Putamen (tissue), 1 donor: ENCODE measurements around the gene ARFGAP3.
A peak's percentile ranks its signal among the peaks of the same experiment; 100 is the strongest.
"Not testable (repeated sequence)": the region's sequence is repeated elsewhere in the genome, so short reads cannot be mapped to it uniquely, and the experiment has no call there.

ENCODE experiments used
- DNase-seq: peaks from one replicate; pipeline ENCODE4 v3.0.0-alpha.2; 2016; ENCODE audit warnings: low spot score

Gene ARFGAP3

DNA sequence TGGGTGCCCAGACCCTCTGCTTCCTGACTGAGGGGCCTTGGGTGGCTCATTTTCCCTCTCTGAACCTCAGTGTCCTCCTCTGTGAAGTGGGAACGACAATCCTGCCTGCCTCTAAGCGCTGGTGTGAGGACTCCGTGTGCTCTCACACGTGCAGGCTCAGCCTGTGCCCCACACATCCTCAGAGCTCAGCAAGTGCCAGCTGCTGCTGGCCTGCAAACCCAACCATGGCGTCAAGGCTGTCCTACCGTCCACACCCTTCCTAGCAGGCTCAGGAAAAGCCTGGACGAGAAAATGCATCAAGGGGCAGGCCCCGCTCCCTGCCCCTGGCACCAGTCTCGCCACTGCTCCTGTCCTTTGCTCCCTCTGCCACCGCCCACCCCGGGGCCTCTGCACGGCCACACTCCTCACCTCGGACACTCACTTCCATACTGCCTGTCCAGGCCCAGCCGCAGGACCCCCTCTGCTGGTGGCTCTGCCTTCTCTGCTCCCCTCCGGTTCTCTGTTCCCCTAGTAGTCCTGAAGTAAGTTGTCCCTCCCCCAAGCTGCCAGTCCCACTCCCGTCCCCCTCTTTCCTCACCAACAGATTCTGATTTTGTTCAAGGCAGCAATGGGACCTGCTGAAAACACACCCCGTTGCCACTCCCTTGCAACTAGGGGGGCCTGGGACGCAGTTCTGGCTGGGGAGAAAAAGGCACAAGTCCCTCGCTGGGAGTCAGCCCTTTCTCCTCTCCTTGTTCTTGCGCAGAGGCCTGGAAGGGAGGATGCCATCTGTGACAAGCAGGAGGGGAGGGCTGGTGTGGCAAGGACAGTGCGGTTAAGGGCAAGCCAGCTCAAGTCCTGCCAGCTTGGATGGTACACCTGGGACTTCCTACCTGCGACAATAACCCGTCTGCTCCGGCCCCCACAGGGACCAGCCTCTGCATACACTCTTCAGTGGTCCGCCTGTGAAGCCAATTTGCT, 62.2 kb downstream of the ARFGAP3 start:
- DNase-seq: no peak

DNA sequence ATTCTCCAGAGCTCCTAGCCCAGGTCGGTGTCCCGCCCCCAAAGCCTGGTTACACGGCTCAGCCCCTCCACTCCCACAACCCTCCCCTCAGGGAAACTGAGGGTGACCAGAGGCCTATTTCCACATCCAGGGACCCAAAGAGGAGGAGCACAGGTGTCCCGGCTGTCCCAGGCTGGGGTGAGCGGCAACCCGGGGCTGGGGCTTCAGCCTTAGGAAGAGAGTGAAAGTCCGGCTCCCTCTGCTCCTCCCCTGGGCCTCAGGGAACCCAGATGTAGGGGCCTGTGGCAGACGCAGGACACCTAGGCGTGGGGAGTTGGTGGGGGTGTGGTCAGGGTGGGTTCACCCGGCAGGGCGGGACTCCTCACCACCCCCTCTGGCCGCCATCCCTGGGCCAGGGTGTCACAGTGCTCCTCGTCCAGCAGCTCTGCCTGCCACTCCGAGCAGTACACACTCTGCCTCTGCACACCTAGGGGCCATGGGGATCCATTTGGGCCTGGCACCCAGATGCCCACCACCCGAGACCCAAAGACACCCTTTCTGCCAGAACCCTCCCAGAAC, 63.1 kb downstream of the ARFGAP3 start:
- no peak for DNase-seq

DNA sequence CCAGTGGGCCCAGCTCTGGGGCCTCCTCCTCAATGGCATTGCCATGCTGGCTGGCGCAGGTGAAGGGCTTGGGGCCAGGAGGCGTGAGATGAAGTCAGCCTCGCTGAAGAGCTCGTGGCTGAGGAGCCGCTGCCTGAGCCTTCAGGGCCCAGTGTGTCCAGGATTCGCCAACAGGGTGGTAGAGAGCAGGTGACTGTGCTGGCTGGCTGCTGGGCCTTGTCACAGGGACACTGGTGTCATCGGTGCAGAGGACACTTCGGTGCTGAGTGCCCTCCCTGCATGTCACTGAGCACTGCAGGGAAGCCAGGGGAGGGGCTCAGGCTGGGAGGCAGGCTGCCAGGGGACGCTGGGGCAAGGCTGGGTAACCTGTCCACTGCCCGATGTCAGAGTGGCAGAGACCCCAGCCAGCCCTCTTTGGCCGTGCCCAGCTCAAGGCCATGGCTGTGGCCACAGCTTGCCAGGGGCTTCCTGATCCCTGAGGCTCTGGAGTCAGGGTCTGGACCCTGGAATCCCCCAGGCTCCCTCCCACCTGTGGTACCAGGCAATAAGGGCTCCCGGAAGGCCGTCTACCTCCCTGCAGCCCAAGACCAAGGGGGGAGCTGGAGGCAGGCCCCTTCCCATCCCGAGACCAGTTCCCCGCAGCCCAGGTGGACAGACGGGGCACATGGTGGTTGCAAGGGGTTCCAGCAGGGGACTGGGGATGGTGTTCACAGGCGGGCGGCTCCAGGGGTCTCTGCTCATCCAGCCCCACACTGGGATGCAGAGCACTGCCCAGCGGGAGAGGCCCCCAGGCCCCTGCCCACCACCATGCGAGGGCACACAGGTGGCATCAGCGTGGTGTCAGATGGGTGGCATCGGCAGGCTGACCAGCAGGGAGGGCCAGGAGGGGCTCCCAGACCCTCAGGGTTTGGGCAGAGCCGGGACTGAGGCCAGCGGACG, 63.9 kb downstream of the ARFGAP3 start:
- DNase-seq: no peak

DNA sequence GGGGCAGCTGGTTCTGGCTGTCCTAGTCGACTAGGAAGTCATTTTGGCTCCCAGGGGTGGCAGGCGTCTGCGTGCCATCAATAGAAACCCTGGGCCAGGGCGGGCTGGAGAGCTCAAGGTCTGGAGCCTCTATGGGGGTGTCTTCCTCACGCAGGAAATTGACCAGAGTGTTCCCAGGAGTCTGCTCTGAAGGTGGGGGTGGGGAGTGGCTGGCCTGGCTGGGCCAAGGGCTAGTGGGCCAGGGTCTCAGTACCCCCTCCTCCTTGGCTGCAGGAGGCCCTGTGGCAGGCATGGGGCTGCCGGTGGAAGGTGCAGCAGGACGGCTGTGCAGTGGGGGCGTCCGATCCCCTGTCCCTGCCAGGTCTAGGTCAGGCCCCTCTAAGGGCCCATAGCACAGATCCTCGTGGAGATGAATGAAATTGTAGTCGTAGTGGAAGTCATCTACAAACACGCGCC, 64.6 kb downstream of the ARFGAP3 start:
- DNase-seq: no peak

DNA sequence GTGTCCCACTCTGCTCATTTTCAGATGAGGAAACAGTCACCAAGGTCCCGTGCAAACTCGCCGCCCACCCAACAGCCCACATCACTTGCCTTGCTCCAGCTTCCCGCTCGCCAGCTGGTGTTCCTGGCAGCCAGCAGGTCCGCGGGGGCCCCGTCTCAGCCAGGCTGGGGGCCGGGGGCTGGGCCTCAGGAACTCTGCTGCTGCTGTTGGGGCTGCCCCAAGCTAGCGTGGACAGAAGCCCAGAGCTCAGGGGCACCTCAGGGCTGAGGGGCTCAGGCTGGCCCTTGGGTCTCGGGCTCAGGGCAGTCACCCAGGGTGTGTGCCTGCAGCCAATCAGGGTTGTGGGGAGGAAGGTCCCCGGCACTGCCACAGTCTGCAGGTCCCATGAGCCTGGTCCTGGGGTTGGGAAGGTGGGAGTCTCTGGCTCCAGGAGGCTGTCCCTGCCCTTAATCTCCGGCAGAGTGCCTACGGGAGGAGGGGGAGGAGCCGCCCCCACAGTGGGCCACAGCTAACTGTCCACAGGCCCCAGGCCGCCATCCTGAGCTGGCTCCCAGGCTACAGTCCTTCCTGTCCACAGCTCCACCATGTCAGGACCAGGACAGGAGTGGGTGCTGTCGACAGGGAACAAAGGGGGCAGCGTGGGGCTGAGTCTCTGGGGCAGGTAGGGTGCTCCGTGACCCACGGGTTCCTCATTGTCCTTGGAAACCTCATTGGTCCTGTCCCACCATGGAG, 65.2 kb downstream of the ARFGAP3 start:
- DNase-seq: no peak

DNA sequence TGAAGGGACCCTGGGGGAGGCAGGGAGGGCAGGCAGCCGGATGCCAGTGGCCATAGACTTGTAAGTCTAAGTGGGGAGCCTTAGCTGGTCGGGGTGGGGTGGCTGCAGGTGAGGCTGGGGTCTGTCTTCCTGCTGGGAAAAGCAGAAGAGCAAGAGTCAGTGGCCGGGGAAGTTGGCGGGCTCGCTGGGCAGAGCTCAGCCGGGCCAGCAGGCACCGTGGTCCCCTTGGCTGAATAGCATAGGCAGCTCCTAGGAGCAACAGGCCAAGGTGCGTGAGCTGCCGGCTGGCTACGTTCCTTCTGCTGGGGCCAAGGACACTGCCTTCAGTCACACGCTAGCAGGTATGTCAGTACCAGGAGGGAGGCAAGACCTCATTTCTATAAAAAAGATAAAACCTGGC, 68.6 kb downstream of the ARFGAP3 start:
- no peak for DNase-seq

DNA sequence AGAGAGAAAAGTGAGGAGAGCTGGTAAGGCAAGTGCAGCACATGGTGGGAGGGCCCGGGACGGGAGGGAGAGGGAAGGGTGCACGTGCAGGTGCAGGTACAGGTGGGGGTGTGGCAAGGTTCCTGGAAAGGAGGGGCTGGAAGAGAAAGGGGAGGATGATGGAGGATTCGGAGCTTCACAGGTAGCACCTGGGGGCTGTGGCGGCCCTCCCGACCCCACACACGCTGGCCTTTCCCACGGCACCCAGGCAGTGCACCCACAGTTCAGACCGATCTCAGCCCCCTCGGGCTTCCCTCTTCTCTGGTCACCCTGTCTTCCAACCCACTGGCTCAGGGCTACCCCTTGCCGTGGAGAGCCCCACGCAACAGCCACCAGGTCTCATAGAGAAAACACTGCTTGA, 69.1 kb downstream of the ARFGAP3 start:
- no peak for DNase-seq

DNA sequence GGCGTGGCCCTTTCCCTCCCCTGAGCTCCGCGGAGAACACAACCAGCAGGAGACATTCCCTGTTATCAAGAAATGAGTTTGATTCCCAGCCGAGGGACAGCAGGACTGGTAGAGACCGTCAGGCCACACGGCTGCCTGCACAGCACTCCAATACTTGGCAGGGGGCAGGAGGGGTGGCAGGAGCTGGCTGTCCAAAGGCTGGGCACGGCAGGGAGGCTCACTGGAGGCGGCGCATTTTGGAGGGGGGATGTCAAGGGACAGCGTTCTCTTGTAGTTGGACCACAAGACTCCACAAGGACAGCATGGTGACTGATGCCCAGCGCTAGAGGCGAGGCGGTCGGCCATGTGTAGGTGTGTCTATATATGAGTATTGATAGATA, 69.7 kb downstream of the ARFGAP3 start:
- DNase-seq: no peak

DNA sequence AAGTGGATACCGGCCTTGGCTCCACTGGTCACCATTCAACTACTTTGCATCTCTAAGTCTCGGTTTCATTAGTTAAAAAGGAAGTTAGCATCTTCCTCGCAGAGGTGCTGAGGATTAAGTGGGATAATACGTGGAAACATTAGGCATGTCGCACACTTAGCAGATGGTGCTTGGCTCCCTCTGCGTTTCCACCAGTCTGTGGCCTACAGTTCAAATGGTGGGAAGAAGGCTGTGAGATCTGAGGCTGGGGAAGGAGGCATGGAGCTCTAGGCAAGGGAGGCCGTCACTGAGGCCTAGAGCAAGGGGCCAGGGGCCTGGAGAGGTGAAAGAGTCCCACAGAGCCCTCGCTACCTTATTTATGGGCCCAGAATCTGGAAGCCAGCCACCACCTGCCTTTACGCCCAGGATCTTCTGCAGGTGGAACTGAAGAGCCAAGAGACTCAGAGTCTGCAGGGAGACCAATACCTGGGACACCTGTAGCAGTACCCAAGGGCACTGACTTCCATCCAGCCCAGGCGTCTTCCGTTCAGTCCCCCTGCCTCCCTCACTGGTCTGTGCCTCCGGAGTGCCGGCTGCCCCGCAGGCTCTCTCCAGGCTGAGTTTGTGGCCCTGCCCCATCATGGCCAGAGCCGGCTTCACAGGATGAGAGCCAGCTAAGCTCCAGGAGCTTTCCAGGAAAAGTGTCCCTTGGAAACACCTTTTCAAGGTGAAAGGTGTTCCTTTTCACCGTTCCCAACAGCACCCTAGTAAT, 70.3 kb downstream of the ARFGAP3 start:
- no peak for DNase-seq

DNA sequence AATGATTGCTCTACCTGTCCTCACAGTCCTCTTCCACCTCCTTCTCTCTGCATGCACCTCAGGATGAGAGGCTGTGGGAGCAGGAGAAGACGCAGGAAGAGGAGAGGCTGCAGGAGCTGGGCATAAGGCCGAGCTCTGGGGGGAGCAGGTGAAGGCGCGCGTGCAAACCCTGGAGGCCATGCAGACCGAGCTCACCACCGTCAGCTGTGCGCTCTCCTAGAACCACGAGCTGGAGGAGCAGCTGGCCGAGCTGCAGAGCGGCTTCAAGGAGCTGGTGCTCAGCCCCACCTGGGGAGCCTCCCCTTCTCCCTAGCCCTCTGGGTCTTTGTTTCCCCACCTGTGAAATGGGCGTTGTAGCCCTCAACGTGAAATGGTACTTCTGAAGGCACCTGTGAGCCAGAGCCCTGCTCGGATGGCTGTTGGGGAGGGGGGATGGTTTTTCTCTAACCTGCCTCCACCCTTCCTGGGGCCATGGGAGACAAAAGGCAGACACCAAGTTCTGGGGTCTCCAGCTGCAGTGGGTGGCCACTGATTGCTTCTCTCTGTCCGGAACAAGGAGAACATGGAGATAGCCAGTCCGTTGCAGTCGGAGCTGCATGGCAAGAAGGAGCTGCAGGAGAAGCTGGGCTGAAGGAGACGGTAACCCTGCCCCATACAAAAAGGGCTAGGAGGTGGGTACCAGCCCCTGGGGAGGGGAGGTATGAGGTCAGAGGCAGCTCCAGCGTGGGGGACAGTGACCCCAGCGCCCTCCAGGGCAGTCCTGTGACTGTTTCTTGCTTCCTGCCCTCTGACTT, 71.2 kb downstream of the ARFGAP3 start:
- DNase-seq: no peak

DNA sequence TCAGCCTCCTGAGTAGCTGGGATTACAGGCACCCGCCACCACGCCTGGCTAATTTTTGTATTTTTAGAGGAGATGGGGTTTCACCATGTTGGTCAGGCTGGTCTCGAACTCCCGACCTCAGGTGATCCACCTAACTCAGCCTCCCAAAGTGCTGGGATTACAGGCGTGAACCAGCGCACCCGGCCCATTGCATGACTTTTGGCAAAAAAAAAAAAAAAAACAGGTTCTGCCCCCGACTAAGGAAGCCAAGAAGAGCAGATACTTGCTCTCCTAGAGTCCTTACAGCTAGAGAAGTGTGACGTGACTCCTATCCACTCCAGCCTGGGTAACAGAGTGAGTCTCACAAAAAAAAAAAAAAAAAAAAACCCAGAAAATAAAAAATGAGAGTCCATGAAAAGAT, 74.8 kb downstream of the ARFGAP3 start:
- not testable (repeated sequence) for DNase-seq

DNA sequence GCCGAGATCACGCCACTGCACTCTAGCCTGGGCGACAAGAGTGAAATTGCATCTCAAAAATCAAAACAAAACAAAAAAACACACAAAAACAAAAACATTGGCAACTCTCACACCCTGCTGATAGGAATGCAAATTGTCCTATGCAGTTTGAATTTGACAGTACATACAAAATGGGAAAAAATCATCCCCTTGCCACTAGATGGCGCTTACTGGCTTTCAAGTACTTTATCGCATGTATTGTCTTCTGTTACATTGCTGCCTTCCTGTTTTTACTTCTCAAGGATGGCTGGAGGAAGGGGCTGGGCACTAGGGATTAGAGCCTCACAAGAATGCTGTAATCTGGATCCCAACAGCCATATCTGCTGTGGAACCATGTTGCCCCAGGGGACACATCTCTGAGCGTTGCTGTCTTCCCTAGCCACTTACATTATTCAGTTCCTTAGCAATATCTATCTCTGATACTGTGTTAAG, 77.0 kb downstream of the ARFGAP3 start:
- peak; percentile 75 for DNase-seq

DNA sequence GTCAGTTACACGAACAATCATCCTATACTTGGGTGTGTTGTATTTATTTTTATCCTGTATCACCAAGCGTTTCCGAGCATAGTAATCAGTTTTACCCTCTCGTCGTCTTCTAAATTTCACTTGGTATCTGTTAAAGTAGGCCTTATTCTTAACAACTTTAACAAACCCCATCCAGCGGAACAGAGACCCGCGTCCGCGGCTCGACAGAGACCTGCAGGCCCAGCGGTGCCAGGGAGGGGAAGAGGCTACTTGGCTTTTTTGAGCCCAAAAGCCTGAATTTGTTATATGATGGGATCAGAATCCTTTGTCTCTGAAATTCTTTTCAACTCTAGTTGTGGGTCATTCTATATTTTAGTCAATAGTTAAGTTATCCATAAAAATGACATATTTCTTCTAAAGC, 79.9 kb downstream of the ARFGAP3 start:
- no peak for DNase-seq

DNA sequence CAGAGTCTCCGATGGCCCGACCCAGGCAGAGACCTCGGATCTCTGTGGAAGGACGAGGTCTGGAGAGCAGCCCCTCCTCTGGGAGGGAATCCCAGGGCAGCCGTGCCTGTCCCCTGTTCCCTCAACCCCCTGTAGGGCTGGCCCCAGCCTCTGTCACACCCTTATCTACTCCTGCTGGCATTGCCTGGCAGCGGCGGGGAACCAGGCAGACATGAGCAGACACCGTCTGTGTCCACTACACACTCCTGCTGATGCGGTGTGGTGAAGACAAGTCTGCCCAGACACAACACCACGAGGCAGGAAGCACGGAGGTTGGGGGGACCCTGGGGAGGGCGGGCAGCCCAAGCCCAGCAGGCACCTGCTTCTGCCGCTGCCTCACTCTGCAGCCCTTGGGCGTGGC, 83.9 kb downstream of the ARFGAP3 start:
- DNase-seq: no peak

DNA sequence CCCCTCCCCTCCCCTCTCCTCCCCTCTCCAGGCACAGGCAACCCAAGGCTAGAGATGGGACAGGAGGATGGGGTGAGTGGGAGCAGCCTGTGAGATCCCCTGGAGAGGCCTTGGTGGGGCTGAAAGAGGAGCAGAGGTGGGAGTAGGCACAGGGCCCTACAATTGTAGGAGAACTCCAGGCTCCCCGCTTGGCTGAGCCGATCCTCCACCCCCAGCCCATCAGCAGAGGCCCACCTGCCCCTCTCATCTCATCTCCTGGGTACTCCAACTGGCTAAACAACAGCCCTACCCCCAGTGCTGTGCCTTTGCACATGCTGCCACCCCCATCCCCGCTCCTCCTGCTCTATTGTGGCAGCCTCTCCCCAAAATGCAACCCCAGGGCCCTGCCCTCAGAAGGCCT, 84.4 kb downstream of the ARFGAP3 start:
- DNase-seq: no peak

DNA sequence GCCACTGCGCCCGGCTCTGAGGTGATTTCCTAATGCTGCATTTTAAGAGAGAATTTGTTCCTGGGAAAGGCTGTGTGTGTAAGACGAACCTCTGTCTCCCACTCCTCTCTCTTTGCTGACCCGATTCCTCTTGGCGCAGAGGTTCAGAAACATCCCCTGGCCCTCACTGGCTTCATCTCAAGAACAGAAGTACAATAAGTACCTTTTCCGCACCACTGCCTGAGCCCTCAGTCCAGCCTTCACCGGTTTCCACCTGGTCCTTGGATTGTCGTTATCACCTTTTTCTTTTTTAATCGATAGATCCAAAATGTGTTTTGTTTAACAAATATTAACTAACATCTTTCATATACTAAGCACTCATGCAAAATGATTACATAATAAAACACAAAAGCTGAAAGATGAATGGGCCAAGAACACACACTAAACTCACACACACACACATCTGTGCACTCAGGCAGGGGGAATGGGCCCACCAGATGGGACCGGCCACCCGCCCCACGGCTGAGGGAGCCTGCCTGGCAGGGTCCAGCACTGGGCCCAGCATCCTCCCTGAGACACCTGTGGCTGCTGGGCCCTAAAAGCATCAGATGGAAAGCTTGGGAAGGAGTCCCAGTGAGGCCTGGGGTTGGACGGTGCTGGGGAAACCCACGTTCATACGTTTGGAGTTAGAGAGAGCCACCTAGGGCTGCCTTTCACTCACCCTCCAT, 86.0 kb downstream of the ARFGAP3 start:
- no peak for DNase-seq

DNA sequence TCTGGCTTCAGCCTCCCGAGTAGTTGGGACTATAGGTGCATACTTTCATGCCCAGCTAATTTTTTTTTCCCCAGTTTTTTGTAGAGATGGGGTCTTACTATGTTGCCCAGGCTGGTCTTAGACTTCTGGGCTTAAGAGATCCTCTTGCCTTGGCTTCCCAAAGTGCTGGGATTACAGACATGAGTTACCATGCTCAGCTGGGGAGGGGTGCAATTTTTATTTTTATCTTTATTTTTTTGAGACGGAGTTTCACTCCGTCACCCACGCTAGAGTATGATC, 86.7 kb downstream of the ARFGAP3 start:
- DNase-seq: no peak

DNA sequence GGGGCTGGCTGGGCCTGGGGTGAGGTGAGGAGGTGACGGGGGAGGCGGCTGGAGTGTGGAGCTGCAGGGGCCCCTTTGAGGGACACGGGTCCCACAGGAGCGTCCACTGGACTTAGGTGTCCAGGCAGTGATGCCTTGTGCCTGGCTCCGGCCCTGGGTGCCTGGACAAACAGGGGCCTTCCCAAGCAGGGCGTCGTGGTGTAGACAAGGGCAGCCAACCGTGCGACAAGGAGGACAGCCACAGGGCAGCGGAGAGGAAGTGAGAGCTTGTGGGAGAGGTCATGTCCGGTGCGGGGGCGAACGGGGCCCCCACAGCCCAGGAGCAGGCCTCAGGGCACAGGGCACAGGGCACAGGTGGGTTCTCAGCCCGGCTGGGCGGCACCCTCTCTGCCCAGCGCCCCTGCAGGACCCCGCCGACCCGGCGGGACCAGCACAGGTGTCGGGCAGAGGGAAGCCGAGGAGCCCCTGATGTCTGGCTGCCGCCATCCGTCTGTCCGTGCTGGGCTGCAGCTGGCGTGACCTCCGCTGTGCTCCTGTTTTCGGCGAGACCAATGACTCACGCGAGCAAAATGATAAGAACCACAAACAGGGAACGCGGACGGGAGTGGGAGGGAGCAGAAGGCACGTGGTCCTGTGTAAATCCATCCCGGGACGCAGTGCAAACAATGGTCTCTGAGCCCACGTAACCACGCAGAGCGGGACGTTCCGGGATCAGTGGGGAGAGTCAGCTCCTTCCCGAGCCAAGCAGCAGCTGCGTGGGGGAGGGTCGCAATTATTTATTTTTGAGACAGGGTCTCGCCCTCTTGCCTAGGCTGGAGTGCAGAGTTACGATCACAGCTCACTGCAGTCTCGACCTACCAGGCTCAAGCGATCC, 87.3 kb downstream of the ARFGAP3 start:
- no peak for DNase-seq

DNA sequence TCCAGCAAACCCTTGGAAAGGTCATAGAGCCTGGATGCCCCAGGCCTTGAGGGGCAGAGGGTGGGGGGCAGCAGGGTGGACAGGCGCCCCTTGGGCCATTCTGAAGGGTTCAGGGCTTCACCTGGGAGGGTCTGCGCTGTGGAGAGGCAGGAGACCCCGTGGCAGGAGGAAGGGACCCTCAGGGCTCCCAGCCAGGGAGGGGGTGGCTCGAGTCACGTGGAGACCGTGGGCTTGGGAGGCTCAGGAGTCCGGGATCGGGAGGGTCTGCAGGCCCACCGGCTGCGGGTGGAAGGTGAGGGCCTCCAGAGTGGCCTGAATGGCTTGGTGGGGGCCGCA, 87.9 kb downstream of the ARFGAP3 start:
- DNase-seq: no peak
